ENCODE data around the gene PEX16.

The PEX16 gene

DNA sequence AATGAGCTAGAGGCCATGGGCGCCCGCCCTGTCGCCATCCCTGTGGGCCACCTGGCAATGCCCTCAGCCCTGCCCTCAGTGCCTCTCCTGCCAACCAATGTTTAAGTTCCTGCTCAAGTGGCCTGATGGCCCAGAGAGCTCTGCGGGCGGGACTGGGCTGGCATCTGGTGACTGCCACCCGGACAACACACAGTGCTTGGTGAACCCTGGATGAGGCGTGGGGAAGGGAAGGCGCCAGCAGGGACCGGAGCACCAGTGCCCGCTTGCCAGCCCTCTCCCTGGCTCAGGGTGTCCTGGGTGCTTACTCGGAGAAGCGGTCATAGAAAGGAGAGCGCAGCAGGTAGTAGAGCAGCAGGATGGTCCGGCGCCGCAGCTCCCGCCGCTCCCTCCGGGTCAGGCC lies 4.2 kb downstream of the PEX16 start:
- no peak overlapping the region for H3K4me2 ChIP-seq (ENCODE audit: low read length)
- no peaks in the 10 kb centered on the region for H3K27me3 ChIP-seq (ENCODE audit: control insufficient read depth, low read length)
- H4K20me1 ChIP-seq (ENCODE audit: control insufficient read depth, insufficient read depth, low read depth, low read length), result peaks cover 13% of the 10 kb centered on the region
- peaks cover 56% of the 10 kb centered on the region for H3K36me3 ChIP-seq (ENCODE audit: control insufficient read depth, low read length)
- no peaks in the 10 kb centered on the region for H3K9me2 ChIP-seq (replicated peaks; ENCODE audit: control insufficient read depth, low read length)
- H3K9me3 ChIP-seq (ENCODE audit: control insufficient read depth, insufficient read depth, low read length), result no peaks in the 10 kb centered on the region
- no peak for TF ChIP-seq EZH2phosphoT487 (IDR thresholded peaks at IDR 0.05; ENCODE audit: borderline replicate concordance, low read length)
- TF ChIP-seq, protein P1, sequence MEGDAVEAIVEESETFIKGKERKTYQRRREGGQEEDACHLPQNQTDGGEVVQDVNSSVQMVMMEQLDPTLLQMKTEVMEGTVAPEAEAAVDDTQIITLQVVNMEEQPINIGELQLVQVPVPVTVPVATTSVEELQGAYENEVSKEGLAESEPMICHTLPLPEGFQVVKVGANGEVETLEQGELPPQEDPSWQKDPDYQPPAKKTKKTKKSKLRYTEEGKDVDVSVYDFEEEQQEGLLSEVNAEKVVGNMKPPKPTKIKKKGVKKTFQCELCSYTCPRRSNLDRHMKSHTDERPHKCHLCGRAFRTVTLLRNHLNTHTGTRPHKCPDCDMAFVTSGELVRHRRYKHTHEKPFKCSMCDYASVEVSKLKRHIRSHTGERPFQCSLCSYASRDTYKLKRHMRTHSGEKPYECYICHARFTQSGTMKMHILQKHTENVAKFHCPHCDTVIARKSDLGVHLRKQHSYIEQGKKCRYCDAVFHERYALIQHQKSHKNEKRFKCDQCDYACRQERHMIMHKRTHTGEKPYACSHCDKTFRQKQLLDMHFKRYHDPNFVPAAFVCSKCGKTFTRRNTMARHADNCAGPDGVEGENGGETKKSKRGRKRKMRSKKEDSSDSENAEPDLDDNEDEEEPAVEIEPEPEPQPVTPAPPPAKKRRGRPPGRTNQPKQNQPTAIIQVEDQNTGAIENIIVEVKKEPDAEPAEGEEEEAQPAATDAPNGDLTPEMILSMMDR (IDR thresholded peaks at IDR 0.05; ENCODE audit: low read depth, low read length, poor library complexity, severe bottlenecking), result no peak
- peaks cover 3% of the 10 kb centered on the region; the same call in 1 of the 2 replicates for H3F3A ChIP-seq (ENCODE audit: control insufficient read depth, insufficient read depth)
- no peak overlapping the region for H3K4me3 ChIP-seq (ENCODE audit: low read length)
- H3K4me1 ChIP-seq (ENCODE audit: control insufficient read depth, low read length), result peaks cover 16% of the 10 kb centered on the region
- no peak overlapping the region for H3K27ac ChIP-seq (ENCODE audit: low read depth, low read length)
- H3K79me2 ChIP-seq (ENCODE audit: control insufficient read depth, low read length), result peaks cover 24% of the 10 kb centered on the region

DNA sequence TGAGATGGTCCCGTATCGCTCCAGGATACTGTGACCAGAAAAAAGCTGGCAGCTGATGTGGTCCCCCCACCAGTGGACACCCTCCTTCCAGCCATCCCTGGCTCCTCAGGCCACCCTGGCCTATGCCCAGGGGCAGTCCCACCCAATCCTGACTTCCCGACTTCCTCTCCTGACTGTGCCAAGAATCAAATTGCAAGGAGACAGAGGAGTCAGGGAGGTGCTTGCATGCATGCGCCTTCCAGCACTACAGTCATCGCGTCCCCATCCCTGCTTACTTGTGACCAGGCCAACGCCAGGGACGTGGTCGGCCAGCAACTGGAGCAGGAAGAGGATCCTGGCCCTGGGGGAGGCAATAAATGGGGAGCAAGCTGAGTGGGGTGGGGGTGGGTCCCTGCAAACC lies 7.1 kb downstream of the PEX16 start:
- H3K36me3 ChIP-seq (ENCODE audit: control insufficient read depth, low read length), result peaks cover 40% of the 10 kb centered on the region
- no peak overlapping the region for H3K27ac ChIP-seq (ENCODE audit: low read depth, low read length)
- no peaks in the 10 kb centered on the region for H3K9me2 ChIP-seq (replicated peaks; ENCODE audit: control insufficient read depth, low read length)
- no peaks in the 10 kb centered on the region for H3K9me3 ChIP-seq (ENCODE audit: control insufficient read depth, insufficient read depth, low read length)
- peaks cover 7% of the 10 kb centered on the region for H3K4me1 ChIP-seq (ENCODE audit: control insufficient read depth, low read length)
- H3K79me2 ChIP-seq (ENCODE audit: control insufficient read depth, low read length), result peaks cover 4% of the 10 kb centered on the region
- no peaks in the 10 kb centered on the region for H3F3A ChIP-seq (ENCODE audit: control insufficient read depth, insufficient read depth)
- no peak overlapping the region for H3K4me3 ChIP-seq (ENCODE audit: low read length)
- no peaks in the 10 kb centered on the region; the same call in none of the 2 replicates for H4K20me1 ChIP-seq (ENCODE audit: control insufficient read depth, insufficient read depth, low read depth, low read length)
- no peaks in the 10 kb centered on the region for H3K27me3 ChIP-seq (ENCODE audit: control insufficient read depth, low read length)
- TF ChIP-seq EZH2phosphoT487 (IDR thresholded peaks at IDR 0.05; ENCODE audit: borderline replicate concordance, low read length), result no peak
- TF ChIP-seq, protein P1 (IDR thresholded peaks at IDR 0.05; ENCODE audit: low read depth, low read length, poor library complexity, severe bottlenecking), result no peak
- no peak overlapping the region for H3K4me2 ChIP-seq (ENCODE audit: low read length)

DNA sequence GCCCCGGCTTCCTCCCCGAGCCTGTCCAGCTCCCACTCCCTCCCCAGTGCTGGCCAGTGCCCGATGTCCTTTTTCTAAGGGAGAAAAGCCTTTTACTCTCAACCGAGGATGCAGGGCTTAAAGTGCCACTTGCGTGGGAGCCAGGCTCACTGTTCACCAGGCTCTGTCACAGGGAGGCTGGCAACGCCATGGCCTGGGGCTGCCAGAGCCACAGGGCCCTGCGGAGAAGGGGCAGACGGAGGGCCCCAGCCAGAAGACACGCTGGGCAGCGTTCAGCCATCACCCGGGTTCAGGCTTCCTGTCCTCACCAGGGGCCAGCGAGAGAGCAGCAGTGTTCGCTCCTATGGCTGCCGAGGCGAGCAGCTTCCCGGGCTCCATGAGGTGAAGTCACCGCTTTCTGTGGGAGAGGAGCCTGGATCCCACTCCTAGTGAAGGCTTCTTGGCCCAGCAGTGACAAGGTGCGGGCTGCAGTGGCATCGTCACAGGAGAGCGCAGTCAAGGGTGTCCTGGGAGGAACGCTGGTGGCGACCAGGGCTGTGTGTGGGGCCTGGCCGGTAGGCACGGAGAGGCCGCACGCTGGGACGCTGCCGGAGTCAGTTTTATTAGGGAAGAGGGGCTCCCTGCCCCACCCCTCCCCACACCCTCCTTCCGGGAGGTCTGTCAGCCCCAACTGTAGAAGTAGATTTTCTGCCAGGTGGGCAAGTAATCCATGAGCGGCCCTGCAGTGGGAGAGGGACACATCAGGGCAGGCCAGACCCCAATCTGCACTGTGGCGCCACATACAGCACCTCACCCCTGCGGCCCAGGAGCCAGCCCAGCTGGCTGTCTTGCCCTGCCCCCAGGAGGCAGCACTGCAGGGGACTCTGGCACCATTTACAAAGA lies 7.8 kb downstream of the PEX16 start:
- Histone ChIP-seq H3K36me3 (ENCODE audit: control insufficient read depth, low read length) (peaks cover 32% of the 10 kb centered on the region), H3K4me2 (ENCODE audit: low read length) (no peak overlapping the region), H3K27me3 (ENCODE audit: control insufficient read depth, low read length) (no peaks in the 10 kb centered on the region), H3K9me3 (ENCODE audit: control insufficient read depth, insufficient read depth, low read length) (no peaks in the 10 kb centered on the region), H4K20me1 (ENCODE audit: control insufficient read depth, insufficient read depth, low read depth, low read length) (no peaks in the 10 kb centered on the region; the same call in 1 of the 2 replicates), H3K4me3 (ENCODE audit: low read length) (no peak overlapping the region), H3K4me1 (ENCODE audit: control insufficient read depth, low read length) (peaks cover 7% of the 10 kb centered on the region), H3K27ac (ENCODE audit: low read depth, low read length) (no peak overlapping the region), H3K79me2 (ENCODE audit: control insufficient read depth, low read length) (no peaks in the 10 kb centered on the region), H3K9me2 (replicated peaks; ENCODE audit: control insufficient read depth, low read length) (no peaks in the 10 kb centered on the region), H3F3A (ENCODE audit: control insufficient read depth, insufficient read depth) (no peaks in the 10 kb centered on the region)
- TF ChIP-seq, protein P1 (IDR thresholded peaks at IDR 0.05; ENCODE audit: low read depth, low read length, poor library complexity, severe bottlenecking), result no peak
- no peak for TF ChIP-seq EZH2phosphoT487 (IDR thresholded peaks at IDR 0.05; ENCODE audit: borderline replicate concordance, low read length)
